Peyer's patch (tissue), 4 donors: ENCODE data around the gene BRD1.

Experiments
- CTCF ChIP-seq, 6 experiments: fragments of 450-650 bp in 4 of 6; fragments of 200-600 bp in 2 of 6; sonication (generic) in 1 of 6; IDR thresholded peaks; one replicate each; pipeline ENCODE4 v1.5.1; 2017 to 2019; ENCODE audit warnings: antibody characterized with exemption in 6 of 6, mild to moderate bottlenecking in 3 of 6, moderate library complexity in 1 of 6
- POLR2A ChIP-seq, 2 donors: fragments of 450-650 bp; IDR thresholded peaks; one replicate each; pipeline ENCODE4 v1.5.1; 2017; ENCODE audit warnings: antibody characterized with exemption in 2 of 2, mild to moderate bottlenecking in 2 of 2, moderate library complexity in 2 of 2

GRCh38 chr22:49845666-49846459 is 18.2 kb upstream of the BRD1 start:
- TF ChIP-seq POLR2A (IDR thresholded peaks at IDR 0.05) = no peak
- no peak for TF ChIP-seq CTCF (IDR thresholded peaks at IDR 0.05)
